OCI-LY3 (cell line): ENCODE measurements around the gene AMBN.

Experiments
- CTCF ChIP-seq: fragments of 200-600, 300-600 bp; sonication (generic); IDR thresholded peaks from 2 replicates; pipeline ENCODE4 v1.5.1; 2014; ENCODE audit warnings: antibody characterized with exemption, low read length, low read depth
- EZH2phosphoT487 ChIP-seq: fragments of 200-600 bp; shearing (Covaris generic); IDR thresholded peaks from 2 replicates; pipeline ENCODE4 v1.6.1; 2018; ENCODE audit warnings: antibody characterized with exemption, mixed run types, low read depth

GRCh38 chr4:70600305-70600704 is 8.2 kb downstream of the AMBN start:
- TF ChIP-seq CTCF (no peak), EZH2phosphoT487 (no peak)
